WTC11 (cell line): ENCODE measurements around the gene NRG2.

ENCODE experiments used
- CBFB ChIP-seq: sonication (generic); formaldehyde crosslinking; IDR thresholded peaks from 2 replicates; pipeline ENCODE4 v1.8.1; 2022; ENCODE audit warnings: mild to moderate bottlenecking, low read depth, missing genetic modification reagents
- CREM ChIP-seq: sonication (generic); formaldehyde crosslinking; IDR thresholded peaks from 2 replicates; pipeline ENCODE4 v1.8.1; 2022; ENCODE audit warnings: mild to moderate bottlenecking, missing genetic modification reagents, moderate library complexity
- CTCF ChIP-seq: fragments of 200-600 bp; IDR thresholded peaks from 2 replicates; pipeline ENCODE4 v1.8.0; 2022; ENCODE audit warnings: antibody characterized with exemption
- ESRRA ChIP-seq: sonication (generic); formaldehyde crosslinking; IDR thresholded peaks from 2 replicates; pipeline ENCODE4 v1.8.1; 2022; ENCODE audit warnings: mild to moderate bottlenecking, missing genetic modification reagents, borderline replicate concordance
- NR1H2 ChIP-seq: sonication (generic); formaldehyde crosslinking; IDR thresholded peaks from 2 replicates; pipeline ENCODE4 v1.9.0; 2021; ENCODE audit warnings: mild to moderate bottlenecking, moderate library complexity, missing genetic modification reagents
- TEAD4 ChIP-seq: sonication (generic); formaldehyde crosslinking; IDR thresholded peaks from 2 replicates; pipeline ENCODE4 v1.8.0; 2022; ENCODE audit warnings: mild to moderate bottlenecking, missing genetic modification reagents
- ZNF263 ChIP-seq: sonication (generic); formaldehyde crosslinking; IDR thresholded peaks from 2 replicates; pipeline ENCODE4 v1.8.1; 2022; ENCODE audit warnings: low read depth, mild to moderate bottlenecking, moderate library complexity, missing genetic modification reagents
- TF ChIP-seq, protein P1 (sequence below): sonication (generic); formaldehyde crosslinking; IDR thresholded peaks from 2 replicates; pipeline ENCODE4 v1.8.0; 2022; ENCODE audit warnings: missing genetic modification reagents
- TF ChIP-seq, protein P2 (sequence below): sonication (generic); formaldehyde crosslinking; IDR thresholded peaks from 2 replicates; pipeline ENCODE4 v1.8.1; 2023; ENCODE audit warnings: mild to moderate bottlenecking, missing genetic modification reagents, moderate library complexity
- TF ChIP-seq, protein P3 (sequence below): sonication (generic); formaldehyde crosslinking; IDR thresholded peaks from 2 replicates; pipeline ENCODE4 v1.8.1; 2023; ENCODE audit warnings: mild to moderate bottlenecking, moderate library complexity, missing genetic modification reagents

DNA sequence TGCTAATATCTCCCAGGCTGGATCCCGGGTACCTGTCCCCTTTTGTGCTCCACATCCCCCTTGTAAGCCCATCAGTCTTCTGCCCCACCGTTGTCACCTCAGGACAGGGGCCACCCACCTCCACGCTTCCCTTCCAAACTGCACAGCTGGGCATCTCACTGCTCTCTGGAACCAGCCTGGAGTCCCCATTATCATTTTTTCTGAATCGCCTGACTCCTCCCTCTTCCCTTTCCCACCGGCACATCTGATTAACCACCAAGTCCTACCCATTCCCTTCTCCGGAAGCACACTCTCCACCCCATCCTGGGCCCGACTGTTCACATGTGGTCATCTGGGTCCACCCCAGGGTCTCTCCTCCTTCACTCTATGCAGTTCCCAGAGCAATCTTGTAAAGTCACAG, 193.6 kb downstream of the NRG2 start:
- no peak for TF ChIP-seq CTCF
- TF ChIP-seq TEAD4 (CRISPR knock-in tag), result no peak
- TF ChIP-seq, protein P1, sequence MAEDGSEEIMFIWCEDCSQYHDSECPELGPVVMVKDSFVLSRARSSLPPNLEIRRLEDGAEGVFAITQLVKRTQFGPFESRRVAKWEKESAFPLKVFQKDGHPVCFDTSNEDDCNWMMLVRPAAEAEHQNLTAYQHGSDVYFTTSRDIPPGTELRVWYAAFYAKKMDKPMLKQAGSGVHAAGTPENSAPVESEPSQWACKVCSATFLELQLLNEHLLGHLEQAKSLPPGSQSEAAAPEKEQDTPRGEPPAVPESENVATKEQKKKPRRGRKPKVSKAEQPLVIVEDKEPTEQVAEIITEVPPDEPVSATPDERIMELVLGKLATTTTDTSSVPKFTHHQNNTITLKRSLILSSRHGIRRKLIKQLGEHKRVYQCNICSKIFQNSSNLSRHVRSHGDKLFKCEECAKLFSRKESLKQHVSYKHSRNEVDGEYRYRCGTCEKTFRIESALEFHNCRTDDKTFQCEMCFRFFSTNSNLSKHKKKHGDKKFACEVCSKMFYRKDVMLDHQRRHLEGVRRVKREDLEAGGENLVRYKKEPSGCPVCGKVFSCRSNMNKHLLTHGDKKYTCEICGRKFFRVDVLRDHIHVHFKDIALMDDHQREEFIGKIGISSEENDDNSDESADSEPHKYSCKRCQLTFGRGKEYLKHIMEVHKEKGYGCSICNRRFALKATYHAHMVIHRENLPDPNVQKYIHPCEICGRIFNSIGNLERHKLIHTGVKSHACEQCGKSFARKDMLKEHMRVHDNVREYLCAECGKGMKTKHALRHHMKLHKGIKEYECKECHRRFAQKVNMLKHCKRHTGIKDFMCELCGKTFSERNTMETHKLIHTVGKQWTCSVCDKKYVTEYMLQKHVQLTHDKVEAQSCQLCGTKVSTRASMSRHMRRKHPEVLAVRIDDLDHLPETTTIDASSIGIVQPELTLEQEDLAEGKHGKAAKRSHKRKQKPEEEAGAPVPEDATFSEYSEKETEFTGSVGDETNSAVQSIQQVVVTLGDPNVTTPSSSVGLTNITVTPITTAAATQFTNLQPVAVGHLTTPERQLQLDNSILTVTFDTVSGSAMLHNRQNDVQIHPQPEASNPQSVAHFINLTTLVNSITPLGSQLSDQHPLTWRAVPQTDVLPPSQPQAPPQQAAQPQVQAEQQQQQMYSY (CRISPR knock-in tag), result no peak
- no peak for TF ChIP-seq ZNF263 (CRISPR knock-in tag)
- no peak for TF ChIP-seq ESRRA
- TF ChIP-seq CREM, result no peak
- TF ChIP-seq, protein P2, sequence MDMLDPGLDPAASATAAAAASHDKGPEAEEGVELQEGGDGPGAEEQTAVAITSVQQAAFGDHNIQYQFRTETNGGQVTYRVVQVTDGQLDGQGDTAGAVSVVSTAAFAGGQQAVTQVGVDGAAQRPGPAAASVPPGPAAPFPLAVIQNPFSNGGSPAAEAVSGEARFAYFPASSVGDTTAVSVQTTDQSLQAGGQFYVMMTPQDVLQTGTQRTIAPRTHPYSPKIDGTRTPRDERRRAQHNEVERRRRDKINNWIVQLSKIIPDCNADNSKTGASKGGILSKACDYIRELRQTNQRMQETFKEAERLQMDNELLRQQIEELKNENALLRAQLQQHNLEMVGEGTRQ (CRISPR knock-in tag), result no peak
- TF ChIP-seq CBFB (CRISPR knock-in tag), result no peak
- no peak for TF ChIP-seq NR1H2 (CRISPR knock-in tag)
- TF ChIP-seq, protein P3, sequence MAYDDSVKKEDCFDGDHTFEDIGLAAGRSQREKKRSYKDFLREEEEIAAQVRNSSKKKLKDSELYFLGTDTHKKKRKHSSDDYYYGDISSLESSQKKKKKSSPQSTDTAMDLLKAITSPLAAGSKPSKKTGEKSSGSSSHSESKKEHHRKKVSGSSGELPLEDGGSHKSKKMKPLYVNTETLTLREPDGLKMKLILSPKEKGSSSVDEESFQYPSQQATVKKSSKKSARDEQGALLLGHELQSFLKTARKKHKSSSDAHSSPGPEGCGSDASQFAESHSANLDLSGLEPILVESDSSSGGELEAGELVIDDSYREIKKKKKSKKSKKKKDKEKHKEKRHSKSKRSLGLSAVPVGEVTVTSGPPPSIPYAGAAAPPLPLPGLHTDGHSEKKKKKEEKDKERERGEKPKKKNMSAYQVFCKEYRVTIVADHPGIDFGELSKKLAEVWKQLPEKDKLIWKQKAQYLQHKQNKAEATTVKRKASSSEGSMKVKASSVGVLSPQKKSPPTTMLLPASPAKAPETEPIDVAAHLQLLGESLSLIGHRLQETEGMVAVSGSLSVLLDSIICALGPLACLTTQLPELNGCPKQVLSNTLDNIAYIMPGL (CRISPR knock-in tag), result no peak
